ENCODE results near the gene ATG7.
"Not testable (repeated sequence)": the region's sequence is repeated elsewhere in the genome, so short reads cannot be mapped to it uniquely, and the experiment has no call there.

DNA sequence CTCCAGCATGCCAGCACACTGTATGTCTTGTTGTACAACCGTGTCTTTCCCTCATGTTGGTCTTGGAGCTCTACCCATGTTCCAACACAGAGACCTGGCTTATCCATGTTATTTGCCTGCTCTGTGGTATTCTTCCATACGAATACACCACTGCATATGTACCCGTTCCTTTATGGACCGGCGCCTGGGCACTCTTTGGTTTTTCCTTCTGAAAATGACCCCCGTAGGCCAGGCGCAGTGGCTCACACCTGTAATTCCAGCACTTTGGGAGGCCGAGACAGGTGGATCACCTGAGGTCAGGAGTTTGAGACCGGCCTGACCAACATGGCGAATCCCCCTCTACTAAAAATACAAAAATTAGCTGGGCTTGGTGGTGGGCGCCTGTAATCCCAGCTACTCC is 300.5 kb downstream of the ATG7 start:
- TF ChIP-seq, protein P1, sequence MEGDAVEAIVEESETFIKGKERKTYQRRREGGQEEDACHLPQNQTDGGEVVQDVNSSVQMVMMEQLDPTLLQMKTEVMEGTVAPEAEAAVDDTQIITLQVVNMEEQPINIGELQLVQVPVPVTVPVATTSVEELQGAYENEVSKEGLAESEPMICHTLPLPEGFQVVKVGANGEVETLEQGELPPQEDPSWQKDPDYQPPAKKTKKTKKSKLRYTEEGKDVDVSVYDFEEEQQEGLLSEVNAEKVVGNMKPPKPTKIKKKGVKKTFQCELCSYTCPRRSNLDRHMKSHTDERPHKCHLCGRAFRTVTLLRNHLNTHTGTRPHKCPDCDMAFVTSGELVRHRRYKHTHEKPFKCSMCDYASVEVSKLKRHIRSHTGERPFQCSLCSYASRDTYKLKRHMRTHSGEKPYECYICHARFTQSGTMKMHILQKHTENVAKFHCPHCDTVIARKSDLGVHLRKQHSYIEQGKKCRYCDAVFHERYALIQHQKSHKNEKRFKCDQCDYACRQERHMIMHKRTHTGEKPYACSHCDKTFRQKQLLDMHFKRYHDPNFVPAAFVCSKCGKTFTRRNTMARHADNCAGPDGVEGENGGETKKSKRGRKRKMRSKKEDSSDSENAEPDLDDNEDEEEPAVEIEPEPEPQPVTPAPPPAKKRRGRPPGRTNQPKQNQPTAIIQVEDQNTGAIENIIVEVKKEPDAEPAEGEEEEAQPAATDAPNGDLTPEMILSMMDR (IDR thresholded peaks at IDR 0.05; ENCODE audit: borderline replicate concordance, extremely low read depth, low read length, poor library complexity, severe bottlenecking): not testable (repeated sequence)
- TF ChIP-seq EZH2 (IDR thresholded peaks at IDR 0.05; ENCODE audit: borderline replicate concordance, low read depth, low read length, severe bottlenecking): not testable (repeated sequence)
